K562 treated with DMSO at 1 percent for 12 hours (cell line): ENCODE results near the gene ZNF613. TPM values are rescaled to one million over a fixed set of nuclear protein-coding genes. Genes with fewer than 3 reads are reported as not detected.

Experiments used
- total RNA-seq: library from RNA; unstranded; fragments of 300-600 nt; gene quantifications from 2 replicates; pipeline ENCODE4 v1.2.3, GENCODE V29; 2022; ENCODE audit not compliant: insufficient read depth

The ZNF613 gene
- 0.86 and 6.6 TPM in 2 replicates for total RNA-seq

GRCh38 chr19:51926784-51927741 is at the start of gene ZNF613:
Gene ZNF613, plus strand, starts transcription at chr19:51927472. Its CDS starts 8,749 bp downstream, at chr19:51936221.

GRCh38 chr19:51887522-51888498 is 39.5 kb upstream of the ZNF613 start, which contains the start of gene ZNF577:
Gene ZNF577, minus strand, starts transcription at chr19:51887951. Its CDS starts 7,569 bp downstream, at chr19:51880382.

GRCh38 chr19:51904331-51905165 is 22.7 kb upstream of the ZNF613 start, which contains the start of gene ZNF649:
Gene ZNF649, minus strand, starts transcription at chr19:51905017. Its CDS starts 4,910 bp downstream, at chr19:51900107.

GRCh38 chr19:51986309-51987291 is 59.3 kb downstream of the ZNF613 start, which contains the start of gene ZNF350:
Gene ZNF350, minus strand, starts transcription at chr19:51986840. Its CDS starts 12,480 bp downstream, at chr19:51974360.

Other genes with a start within 250 kb of the ZNF613 start
- gene SPACA6, start 234.1 kb upstream of the ZNF613 start, total RNA-seq: 17.0 and 35.0 TPM in 2 replicates
- not detected in 2 replicates for gene HAS1, start 203.5 kb upstream of the ZNF613 start, total RNA-seq
- not detected in 2 replicates for gene FPR1, start 175.6 kb upstream of the ZNF613 start, total RNA-seq
- 1.0 TPM in 1 of 2 replicates, not detected in the other for gene FPR2, start 166.3 kb upstream of the ZNF613 start, total RNA-seq
- 0.69 TPM in 1 of 2 replicates, not detected in the other for gene FPR3, start 132.3 kb upstream of the ZNF613 start, total RNA-seq
- 1.2 and 11.2 TPM in 2 replicates for gene ZNF577, start 39.5 kb upstream of the ZNF613 start, total RNA-seq
- 0.97 and 2.1 TPM in 2 replicates for gene ZNF649, start 22.5 kb upstream of the ZNF613 start, total RNA-seq
- 0.82 and 2.3 TPM in 2 replicates for gene ZNF350, start 59.4 kb downstream of the ZNF613 start, total RNA-seq
- gene ZNF615, start 80.7 kb downstream of the ZNF613 start, total RNA-seq: 0.63 and 1.6 TPM in 2 replicates
- gene ZNF614, start 100.9 kb downstream of the ZNF613 start, total RNA-seq: 1.1 and 4.0 TPM in 2 replicates
- 4.7 and 6.6 TPM in 2 replicates for gene ZNF432, start 121.4 kb downstream of the ZNF613 start, total RNA-seq
- 4.0 and 5.8 TPM in 2 replicates for gene ZNF841, start 168.3 kb downstream of the ZNF613 start, total RNA-seq
- 1.4 and 7.1 TPM in 2 replicates for gene ZNF616, start 212.5 kb downstream of the ZNF613 start, total RNA-seq
- gene ZNF836, start 244.1 kb downstream of the ZNF613 start, total RNA-seq: 1.9 TPM in 1 of 2 replicates, not detected in the other